ENCODE data around the gene SLC37A1.

Gene SLC37A1

GRCh38 chr21:42554251-42554961, 40.8 kb downstream of the SLC37A1 start:
- no peak overlapping the region for H3K27ac ChIP-seq
- no peak for TF ChIP-seq CTCF (IDR thresholded peaks at IDR 0.05)
- DNase-seq (ENCODE audit: low spot score): no peak
- H3K4me3 ChIP-seq: no peak overlapping the region

- DNase-seq (ENCODE audit: low spot score): no peak
- Histone ChIP-seq H3K27ac (no peak overlapping the region), H3K4me3 (no peak overlapping the region)
- TF ChIP-seq CTCF (IDR thresholded peaks at IDR 0.05): no peak
Measured at GRCh38 chr21:42555756-42556438, 42.2 kb downstream of the SLC37A1 start.

- H3K27ac ChIP-seq: no peak overlapping the region
- DNase-seq (ENCODE audit: low spot score): no peak
- no peak overlapping the region for H3K4me3 ChIP-seq
- TF ChIP-seq CTCF (IDR thresholded peaks at IDR 0.05): no peak
Measured at GRCh38 chr21:42556476-42556875, 42.8 kb downstream of the SLC37A1 start.

GRCh38 chr21:42556960-42557359, 43.3 kb downstream of the SLC37A1 start:
- no peak for DNase-seq (ENCODE audit: low spot score)
- TF ChIP-seq CTCF (IDR thresholded peaks at IDR 0.05): no peak
- H3K27ac ChIP-seq: no peak overlapping the region
- H3K4me3 ChIP-seq: no peak overlapping the region

- DNase-seq (ENCODE audit: low spot score): no peak
- no peak for TF ChIP-seq CTCF (IDR thresholded peaks at IDR 0.05)
- no peak overlapping the region for H3K27ac ChIP-seq
- no peak overlapping the region for H3K4me3 ChIP-seq
Measured at GRCh38 chr21:42557420-42557819, 43.8 kb downstream of the SLC37A1 start.

- TF ChIP-seq CTCF (IDR thresholded peaks at IDR 0.05): no peak
- DNase-seq (ENCODE audit: low spot score): no peak
- Histone ChIP-seq H3K27ac (no peak overlapping the region), H3K4me3 (no peak overlapping the region)
Measured at GRCh38 chr21:42558368-42558767, 44.7 kb downstream of the SLC37A1 start.

GRCh38 chr21:42558846-42559245, 45.2 kb downstream of the SLC37A1 start:
- H3K27ac ChIP-seq: no peak overlapping the region
- TF ChIP-seq CTCF (IDR thresholded peaks at IDR 0.05): no peak
- DNase-seq (ENCODE audit: low spot score): no peak

More at GRCh38 chr21:42558846-42559245, 45.2 kb downstream of the SLC37A1 start:
- no peak overlapping the region for H3K4me3 ChIP-seq

All from coronary artery (tissue), 2 donors.